HepG2 (cell line): ENCODE results near the gene RGS19. TPM values are rescaled to one million over a fixed set of nuclear protein-coding genes. Genes with fewer than 3 reads are reported as not detected.

Experiments used
- ATF5 ChIP-seq: sonication (generic); formaldehyde crosslinking; IDR thresholded peaks from 2 replicates; pipeline ENCODE4 v1.4.0; 2020; ENCODE audit warnings: mild to moderate bottlenecking, low read depth, missing genetic modification reagents
- CEBPG ChIP-seq: IDR thresholded peaks from 2 replicates; pipeline ENCODE4 v1.6.1; 2016
- CREM ChIP-seq, 2 experiments: sonication (generic) in 1 of 2; formaldehyde crosslinking in 1 of 2; IDR thresholded peaks; 2 replicates each; pipeline versions ENCODE4 v1.4.0 to v1.6.1; 2016 to 2020; ENCODE audit warnings: antibody characterized with exemption in 1 of 2, mild to moderate bottlenecking in 1 of 2, missing genetic modification reagents in 1 of 2
- HOMEZ ChIP-seq: IDR thresholded peaks from 2 replicates; pipeline ENCODE4 v1.6.1; 2016; ENCODE audit warnings: low read depth
- KLF6 ChIP-seq: IDR thresholded peaks from 2 replicates; pipeline ENCODE4 v1.8.0; 2016; ENCODE audit warnings: missing biosample characterization, missing genetic modification reagents
- POLR2G ChIP-seq: fragments of 200-400 bp; formaldehyde crosslinking; IDR thresholded peaks from 2 replicates; pipeline ENCODE4 v1.6.1; 2018; ENCODE audit warnings: mild to moderate bottlenecking, low read depth, low read length, moderate library complexity
- PPARG ChIP-seq: conservative IDR thresholded peaks from 2 replicates; pipeline ENCODE4 v1.6.1; 2016; ENCODE audit warnings: missing biosample characterization, missing genetic modification reagents
- PRDM15 ChIP-seq: sonication (generic); formaldehyde crosslinking; IDR thresholded peaks from 2 replicates; pipeline ENCODE4 v1.4.0; 2020; ENCODE audit warnings: missing genetic modification reagents
- STAT5B ChIP-seq: sonication (generic); formaldehyde crosslinking; IDR thresholded peaks from 2 replicates; pipeline ENCODE4 v1.4.0; 2020; ENCODE audit warnings: missing genetic modification reagents
- SUZ12 ChIP-seq: fragments of 150-350 bp; IDR thresholded peaks from 2 replicates; pipeline ENCODE4 v1.6.1; 2014; ENCODE audit warnings: low read depth, low read length
- ZNF180 ChIP-seq: sonication (generic); formaldehyde crosslinking; IDR thresholded peaks from 2 replicates; pipeline ENCODE4 v1.4.0; 2020; ENCODE audit warnings: low read depth, missing genetic modification reagents, borderline replicate concordance
- ZNF337 ChIP-seq: sonication (generic); formaldehyde crosslinking; IDR thresholded peaks from 2 replicates; pipeline ENCODE4 v1.5.1; 2020; ENCODE audit warnings: missing genetic modification reagents, low read depth, mild to moderate bottlenecking, borderline replicate concordance
- ZNF354B ChIP-seq: sonication (generic); formaldehyde crosslinking; IDR thresholded peaks from 2 replicates; pipeline ENCODE4 v1.8.0; 2022; ENCODE audit warnings: mild to moderate bottlenecking, missing genetic modification reagents
- ZNF543 ChIP-seq: sonication (generic); formaldehyde crosslinking; IDR thresholded peaks from 2 replicates; pipeline ENCODE4 v1.4.0; 2020; ENCODE audit warnings: mild to moderate bottlenecking, missing genetic modification reagents
- ZNF639 ChIP-seq: conservative IDR thresholded peaks from 2 replicates; pipeline ENCODE4 v1.6.1; 2018; ENCODE audit warnings: missing genetic modification reagents
- ZNF746 ChIP-seq: sonication (generic); formaldehyde crosslinking; IDR thresholded peaks from 2 replicates; pipeline ENCODE4 v1.8.0; 2022; ENCODE audit warnings: mild to moderate bottlenecking, missing genetic modification reagents
- polyA plus RNA-seq, 8 experiments: library from polyadenylated mRNA; depleted of rRNA in 3 of 8; stranded (reverse) in 7 of 8; unstranded in 1 of 8; fragments of >200 nt; fragmentation: Illumina TruSeq in 4 of 8; extraction: Trizol in 4 of 8; gene quantifications; 2 replicates each; pipeline versions ENCODE4 v1.2.1 to v1.2.3, GENCODE V29; 2011 to 2016; ENCODE audit warnings: low read depth in 4 of 8, missing spikeins in 1 of 8, mixed read lengths in 1 of 8; ENCODE audit not compliant: insufficient read depth in 1 of 8
- total RNA-seq, 5 experiments: library from RNA; depleted of rRNA; stranded (reverse); fragments of >200 nt; fragmentation: Illumina TruSeq; extraction: Trizol; gene quantifications; 2 replicates each; pipeline ENCODE4 v1.2.3, GENCODE V29; 2016; ENCODE audit warnings: low read depth in 1 of 5

RGS19 gene
- total and polyA plus RNA-seq, 2 of the 13 experiments (the other 11 are each of a cell fraction or from before 2014, with no cell fraction given): 10.7 to 11.9 TPM

GRCh38 chr20:64062596-64063388 lies 16.5 kb downstream of the RGS19 start, which contains the start of gene TCEA2 (continued):
- peak; percentile 67; the same call in 1 of the 2 replicates for TF ChIP-seq HOMEZ (CRISPR knock-in tag)
- TF ChIP-seq KLF6 (CRISPR knock-in tag): peak; percentile 83
- peak; percentile 93 for TF ChIP-seq POLR2G
- TF ChIP-seq ZNF543: peak; percentile 55; the same call in 1 of the 2 replicates
- TF ChIP-seq ZNF337 (CRISPR knock-in tag): peak; percentile 89; the same call in 1 of the 2 replicates
- peak; percentile 69; the same call in 1 of the 2 replicates for TF ChIP-seq ZNF746 (CRISPR knock-in tag)
- peak; percentile 97 for TF ChIP-seq CREM (IDR thresholded peaks at IDR 0.05)
- peak; percentile 49; the same call in 1 of the 2 replicates for TF ChIP-seq CREM (CRISPR knock-in tag; IDR thresholded peaks at IDR 0.05)
- peak; percentile 86; the same call in 1 of the 2 replicates for TF ChIP-seq ZNF180
- TF ChIP-seq CEBPG: peak; percentile 41
- TF ChIP-seq PRDM15: peak; percentile 62; the same call in 1 of the 2 replicates
- TF ChIP-seq SUZ12: peak; percentile 100
- peak; percentile 93 for TF ChIP-seq ZNF639 (CRISPR knock-in tag)
- peak; percentile 78; the same call in 1 of the 2 replicates for TF ChIP-seq STAT5B (CRISPR knock-in tag)
- TF ChIP-seq ZNF354B: no peak
- TF ChIP-seq ATF5 (CRISPR knock-in tag): 0 out of 2 replicates have a peak, but pooled peaks have one; percentile 63
- no peak; the same call in none of the 2 replicates for TF ChIP-seq PPARG (CRISPR knock-in tag)
